Spinal cord (tissue), 10 donors: ENCODE results near the gene STON2. TPM values are rescaled to one million over a fixed set of nuclear protein-coding genes. Genes with fewer than 3 reads are reported as not detected.
A peak's percentile ranks its signal among the peaks of the same experiment; 100 is the strongest.

ENCODE experiments used
- DNase-seq, 6 donors: peaks; one replicate each; pipeline versions ENCODE4 v3.0.0 to v3.0.0-alpha.2; 2013 to 2015; ENCODE audit warnings: low spot score in 6 of 6, low read depth in 4 of 6
- H3K27ac ChIP-seq: one replicate; pipeline ENCODE4 v1.5.1; 2013; ENCODE audit warnings: low read depth, low read length, control low read depth
- H3K27me3 ChIP-seq: one replicate; pipeline ENCODE4 v1.6.1; 2013; ENCODE audit warnings: low read length; ENCODE audit not compliant: control insufficient read depth, insufficient read depth
- H3K36me3 ChIP-seq: one replicate; pipeline ENCODE4 v1.6.1; 2013; ENCODE audit warnings: low read length; ENCODE audit not compliant: control insufficient read depth, insufficient read depth
- H3K4me1 ChIP-seq: one replicate; pipeline ENCODE4 v1.6.1; 2013; ENCODE audit warnings: low read length; ENCODE audit not compliant: control insufficient read depth, insufficient read depth
- H3K4me3 ChIP-seq: one replicate; pipeline ENCODE4 v1.5.1; 2013; ENCODE audit warnings: low read depth, low read length, control low read depth
- H3K9me3 ChIP-seq: one replicate; pipeline ENCODE4 v1.6.1; 2013; ENCODE audit warnings: low read length; ENCODE audit not compliant: control insufficient read depth, insufficient read depth
- WGBS: methylation state at CpG from one replicate; pipeline ENCODE4 v1.1.5; 2013; ENCODE audit warnings: missing lambda C conversion rate; ENCODE audit not compliant: insufficient coverage; 5-methylcytosine and 5-hydroxymethylcytosine counted together
- polyA plus RNA-seq, 2 donors: library from polyadenylated mRNA; unstranded; fragments of 120-200 nt; gene quantifications; one replicate each; pipeline ENCODE4 v1.2.1, GENCODE V29; 2013; ENCODE audit not compliant: insufficient read length in 2 of 2
- total RNA-seq, 2 donors: library from RNA; depleted of rRNA in 1 of 2; stranded (reverse); fragments of 120-200 nt in 1 of 2; fragments of >200 nt in 1 of 2; gene quantifications; one replicate each; pipeline versions ENCODE4 v1.2.3 to v1.2.4, GENCODE V29; 2013 to 2014
- donor health status: healthy.

Gene STON2
- total and polyA plus RNA-seq, 4 donors: 21.8 to 81.9 (median 50.2) TPM

GRCh38 chr14:81314443-81315175 is 85.5 kb downstream of the STON2 start:
- no peak for DNase-seq
- Histone ChIP-seq H3K36me3 (no peaks in the 10 kb centered on the region), H3K9me3 (no peaks in the 10 kb centered on the region), H3K4me3 (no peak overlapping the region), H3K27me3 (no peaks in the 10 kb centered on the region), H3K4me1 (peaks cover 14% of the 10 kb centered on the region), H3K27ac (peak overlapping the region; percentile 41)
- 78% methylated on average over 1 of the region's 4 CpGs for WGBS

GRCh38 chr14:81313775-81314429 is 86.2 kb downstream of the STON2 start:
- Histone ChIP-seq H3K27me3 (no peaks in the 10 kb centered on the region), H3K27ac (no peak overlapping the region), H3K4me1 (peaks cover 14% of the 10 kb centered on the region), H3K9me3 (no peaks in the 10 kb centered on the region), H3K4me3 (no peak overlapping the region), H3K36me3 (no peaks in the 10 kb centered on the region)
- no peak for DNase-seq
- WGBS: 38% methylated on average over 1 of the region's 3 CpGs

GRCh38 chr14:81313200-81313599 is 86.9 kb downstream of the STON2 start:
- Histone ChIP-seq H3K9me3 (no peaks in the 10 kb centered on the region), H3K4me1 (peaks cover 14% of the 10 kb centered on the region), H3K4me3 (no peak overlapping the region), H3K27ac (no peak overlapping the region), H3K36me3 (no peaks in the 10 kb centered on the region), H3K27me3 (no peaks in the 10 kb centered on the region)
- DNase-seq: peak in 1 of 6 donors; percentile 44
- WGBS: 38% methylated on average over 3 of the region's 7 CpGs

GRCh38 chr14:81312289-81312876 is 87.7 kb downstream of the STON2 start:
- Histone ChIP-seq H3K27me3 (no peaks in the 10 kb centered on the region), H3K36me3 (no peaks in the 10 kb centered on the region), H3K9me3 (no peaks in the 10 kb centered on the region), H3K4me1 (peaks cover 14% of the 10 kb centered on the region), H3K4me3 (no peak overlapping the region), H3K27ac (no peak overlapping the region)
- no peak for DNase-seq
- WGBS: 93% methylated on average over 2 of the region's 3 CpGs

- Histone ChIP-seq H3K27ac (no peak overlapping the region), H3K9me3 (no peaks in the 10 kb centered on the region), H3K27me3 (no peaks in the 10 kb centered on the region), H3K36me3 (no peaks in the 10 kb centered on the region), H3K4me1 (peaks cover 14% of the 10 kb centered on the region), H3K4me3 (no peak overlapping the region)
- peak in 2 of 6 donors; percentile 48 to 77 for DNase-seq
- no CpG with 5 or more reads among the region's 5 CpGs for WGBS
These were observed 88.3 kb downstream of the STON2 start for GRCh38 chr14:81311778-81312177.

- WGBS: no CpG with 5 or more reads among the region's 3 CpGs
- Histone ChIP-seq H3K4me3 (no peak overlapping the region), H3K36me3 (no peaks in the 10 kb centered on the region), H3K4me1 (peaks cover 14% of the 10 kb centered on the region), H3K27me3 (no peaks in the 10 kb centered on the region), H3K9me3 (no peaks in the 10 kb centered on the region), H3K27ac (no peak overlapping the region)
- peak in 1 of 6 donors; percentile 76 for DNase-seq
These were observed 89.0 kb downstream of the STON2 start for GRCh38 chr14:81311141-81311540.

GRCh38 chr14:81310606-81311005 is 89.5 kb downstream of the STON2 start:
- 96% methylated on average over 3 of the region's 4 CpGs for WGBS
- Histone ChIP-seq H3K27ac (no peak overlapping the region), H3K36me3 (no peaks in the 10 kb centered on the region), H3K4me3 (no peak overlapping the region), H3K9me3 (no peaks in the 10 kb centered on the region), H3K4me1 (peaks cover 14% of the 10 kb centered on the region), H3K27me3 (no peaks in the 10 kb centered on the region)
- no peak for DNase-seq

GRCh38 chr14:81309511-81309910 is 90.6 kb downstream of the STON2 start:
- Histone ChIP-seq H3K9me3 (no peaks in the 10 kb centered on the region), H3K27me3 (no peaks in the 10 kb centered on the region), H3K4me3 (no peak overlapping the region), H3K27ac (no peak overlapping the region), H3K36me3 (no peaks in the 10 kb centered on the region), H3K4me1 (peaks cover 7% of the 10 kb centered on the region)
- no CpG with 5 or more reads among the region's 2 CpGs for WGBS
- DNase-seq: no peak

GRCh38 chr14:81305743-81306142 is 94.4 kb downstream of the STON2 start:
- no peak for DNase-seq
- Histone ChIP-seq H3K27ac (no peak overlapping the region), H3K4me3 (no peak overlapping the region), H3K27me3 (no peaks in the 10 kb centered on the region), H3K36me3 (no peaks in the 10 kb centered on the region), H3K9me3 (no peaks in the 10 kb centered on the region), H3K4me1 (no peaks in the 10 kb centered on the region)
- 100% methylated on average over 1 of the region's 3 CpGs for WGBS
